HEK293 (cell line): ENCODE results near the gene SLC25A25.

Experiments
- ATF2 ChIP-seq: fragments of 450-650 bp; formaldehyde crosslinking; IDR thresholded peaks from 2 replicates; pipeline ENCODE4 v1.5.1; 2016; ENCODE audit warnings: missing biosample characterization, missing genetic modification characterization, low read depth
- BCL11B ChIP-seq: fragments of 450-650 bp; formaldehyde crosslinking; IDR thresholded peaks from 2 replicates; pipeline ENCODE4 v1.5.1; 2016; ENCODE audit warnings: low read depth, missing biosample characterization, missing genetic modification characterization
- GLI4 ChIP-seq: fragments of 450-650 bp; formaldehyde crosslinking; IDR thresholded peaks from 2 replicates; pipeline ENCODE4 v1.5.1; 2016; ENCODE audit warnings: missing biosample characterization, missing genetic modification characterization
- KLF9 ChIP-seq: fragments of 450-650 bp; formaldehyde crosslinking; IDR thresholded peaks from 2 replicates; pipeline ENCODE4 v1.5.1; 2016; ENCODE audit warnings: missing biosample characterization, missing genetic modification characterization, low read depth
- MYNN ChIP-seq: fragments of 450-650 bp; formaldehyde crosslinking; IDR thresholded peaks from 2 replicates; pipeline ENCODE4 v1.5.1; 2016; ENCODE audit warnings: missing biosample characterization, missing genetic modification characterization, borderline replicate concordance
- MZF1 ChIP-seq: fragments of 450-650 bp; formaldehyde crosslinking; IDR thresholded peaks from 2 replicates; pipeline ENCODE4 v1.5.1; 2017; ENCODE audit warnings: missing biosample characterization, missing genetic modification characterization, borderline replicate concordance
- OVOL3 ChIP-seq: fragments of 450-650 bp; formaldehyde crosslinking; IDR thresholded peaks from 2 replicates; pipeline ENCODE4 v1.5.1; 2016; ENCODE audit warnings: missing biosample characterization, missing genetic modification characterization
- PBX3 ChIP-seq: sonication (generic); formaldehyde crosslinking; IDR thresholded peaks from 2 replicates; pipeline ENCODE4 v1.8.1; 2022; ENCODE audit warnings: mild to moderate bottlenecking, moderate library complexity, missing genetic modification reagents
- SALL2 ChIP-seq: fragments of 450-650 bp; formaldehyde crosslinking; IDR thresholded peaks from 2 replicates; pipeline ENCODE4 v1.5.0; 2017; ENCODE audit warnings: missing biosample characterization, mild to moderate bottlenecking, missing genetic modification characterization, borderline replicate concordance
- ZBTB11 ChIP-seq: fragments of 450-650 bp; formaldehyde crosslinking; conservative IDR thresholded peaks from 2 replicates; pipeline ENCODE4 v1.5.1; 2016; ENCODE audit warnings: low read depth, missing biosample characterization, missing genetic modification characterization
- ZBTB17 ChIP-seq: fragments of 450-650 bp; formaldehyde crosslinking; IDR thresholded peaks from 2 replicates; pipeline ENCODE4 v1.5.1; 2016; ENCODE audit warnings: missing biosample characterization, missing genetic modification characterization
- ZBTB21 ChIP-seq: fragments of 450-650 bp; formaldehyde crosslinking; IDR thresholded peaks from 2 replicates; pipeline ENCODE4 v1.5.1; 2017; ENCODE audit warnings: missing biosample characterization, missing genetic modification characterization
- ZBTB48 ChIP-seq: fragments of 450-650 bp; formaldehyde crosslinking; IDR thresholded peaks from 2 replicates; pipeline ENCODE4 v1.5.1; 2016; ENCODE audit warnings: missing biosample characterization, missing genetic modification characterization
- ZEB2 ChIP-seq: fragments of 450-650 bp; formaldehyde crosslinking; IDR thresholded peaks from 2 replicates; pipeline ENCODE4 v1.5.1; 2016; ENCODE audit warnings: missing biosample characterization, missing genetic modification characterization
- ZNF157 ChIP-seq: fragments of 450-650 bp; formaldehyde crosslinking; IDR thresholded peaks from 2 replicates; pipeline ENCODE4 v1.5.1; 2016; ENCODE audit warnings: missing biosample characterization, missing genetic modification characterization
- ZNF223 ChIP-seq: fragments of 450-650 bp; formaldehyde crosslinking; IDR thresholded peaks from 2 replicates; pipeline ENCODE4 v1.5.1; 2016; ENCODE audit warnings: missing biosample characterization, missing genetic modification characterization
- ZNF239 ChIP-seq: fragments of 450-650 bp; formaldehyde crosslinking; IDR thresholded peaks from 2 replicates; pipeline ENCODE4 v1.5.1; 2016; ENCODE audit warnings: missing biosample characterization, missing genetic modification characterization
- ZNF362 ChIP-seq: fragments of 450-650 bp; formaldehyde crosslinking; IDR thresholded peaks from 2 replicates; pipeline ENCODE4 v1.5.1; 2016; ENCODE audit warnings: missing biosample characterization, missing genetic modification characterization
- ZNF366 ChIP-seq: fragments of 450-650 bp; formaldehyde crosslinking; conservative IDR thresholded peaks from 2 replicates; pipeline ENCODE4 v1.5.1; 2016; ENCODE audit warnings: missing biosample characterization, missing genetic modification characterization
- ZNF423 ChIP-seq: fragments of 450-650 bp; formaldehyde crosslinking; IDR thresholded peaks from 2 replicates; pipeline ENCODE4 v1.5.1; 2016; ENCODE audit warnings: missing biosample characterization, missing genetic modification characterization
- ZNF518A ChIP-seq: fragments of 450-650 bp; formaldehyde crosslinking; conservative IDR thresholded peaks from 2 replicates; pipeline ENCODE4 v1.5.1; 2016; ENCODE audit warnings: low read depth, missing biosample characterization, missing genetic modification characterization
- ZNF707 ChIP-seq: fragments of 450-650 bp; formaldehyde crosslinking; IDR thresholded peaks from 2 replicates; pipeline ENCODE4 v1.5.1; 2016; ENCODE audit warnings: missing biosample characterization, missing genetic modification characterization
- ZNF747 ChIP-seq: fragments of 450-650 bp; formaldehyde crosslinking; IDR thresholded peaks from 2 replicates; pipeline ENCODE4 v1.5.1; 2016; ENCODE audit warnings: missing biosample characterization, missing genetic modification characterization
- ZNF776 ChIP-seq: fragments of 450-650 bp; formaldehyde crosslinking; IDR thresholded peaks from 2 replicates; pipeline ENCODE4 v1.5.0; 2017; ENCODE audit warnings: missing biosample characterization, missing genetic modification characterization, borderline replicate concordance
- ZNF792 ChIP-seq: fragments of 450-650 bp; formaldehyde crosslinking; IDR thresholded peaks from 2 replicates; pipeline ENCODE4 v1.5.1; 2016; ENCODE audit warnings: missing biosample characterization, missing genetic modification characterization

Gene SLC25A25

GRCh38 chr9:128124873-128125579, 57.0 kb downstream of the SLC25A25 start (continued):
- TF ChIP-seq ZBTB21 (tag by site-specific recombination) = no peak
- TF ChIP-seq ZNF707 = no peak
- TF ChIP-seq ZEB2 (tag by site-specific recombination) = 0 out of 2 replicates have a peak, but pooled peaks have one; percentile 23
- no peak for TF ChIP-seq KLF9 (tag by site-specific recombination)
- no peak for TF ChIP-seq ZNF239 (tag by site-specific recombination)
- no peak for TF ChIP-seq ZNF223 (tag by site-specific recombination)
- no peak for TF ChIP-seq ZNF776
- TF ChIP-seq MZF1 (tag by site-specific recombination) = no peak
- no peak for TF ChIP-seq ZNF366
- TF ChIP-seq BCL11B = no peak
- no peak for TF ChIP-seq ZBTB11 (tag by site-specific recombination)
- no peak for TF ChIP-seq ZBTB48 (tag by site-specific recombination)
- TF ChIP-seq ATF2 = no peak
- TF ChIP-seq ZNF423 (tag by site-specific recombination) = no peak
- no peak for TF ChIP-seq SALL2 (tag by site-specific recombination)
- TF ChIP-seq ZNF518A (tag by site-specific recombination) = no peak
- TF ChIP-seq OVOL3 (tag by site-specific recombination) = no peak
- TF ChIP-seq ZNF747 (tag by site-specific recombination) = no peak
- TF ChIP-seq GLI4 (tag by site-specific recombination) = no peak
- no peak for TF ChIP-seq MYNN (tag by site-specific recombination)
- peak; percentile 51; the same call in 1 of the 2 replicates for TF ChIP-seq ZBTB17 (tag by site-specific recombination)
- no peak for TF ChIP-seq ZNF362
- no peak for TF ChIP-seq ZNF792
- TF ChIP-seq PBX3 (CRISPR knock-in tag) = no peak
- no peak for TF ChIP-seq ZNF157
